Measurements from ENCODE around the gene KIAA1210. TPM values are rescaled to one million over a fixed set of nuclear protein-coding genes. Genes with fewer than 3 reads are reported as not detected.

Gene KIAA1210
- total and polyA plus RNA-seq, 12 donors: 0.04 to 0.17 (median 0.09) TPM; not detected in 7

GRCh38 chrX:119095936-119096335, 31.7 kb downstream of the KIAA1210 start:
- no peak overlapping the region for H3K4me3 ChIP-seq
- peaks cover 0 to 33% (median 0%) of the 10 kb centered on the region in 7 donors for H3K27me3 ChIP-seq
- no peak overlapping the region for H3K27ac ChIP-seq
- H3K4me1 ChIP-seq: no peaks in the 10 kb centered on the region
- TF ChIP-seq, protein P1, sequence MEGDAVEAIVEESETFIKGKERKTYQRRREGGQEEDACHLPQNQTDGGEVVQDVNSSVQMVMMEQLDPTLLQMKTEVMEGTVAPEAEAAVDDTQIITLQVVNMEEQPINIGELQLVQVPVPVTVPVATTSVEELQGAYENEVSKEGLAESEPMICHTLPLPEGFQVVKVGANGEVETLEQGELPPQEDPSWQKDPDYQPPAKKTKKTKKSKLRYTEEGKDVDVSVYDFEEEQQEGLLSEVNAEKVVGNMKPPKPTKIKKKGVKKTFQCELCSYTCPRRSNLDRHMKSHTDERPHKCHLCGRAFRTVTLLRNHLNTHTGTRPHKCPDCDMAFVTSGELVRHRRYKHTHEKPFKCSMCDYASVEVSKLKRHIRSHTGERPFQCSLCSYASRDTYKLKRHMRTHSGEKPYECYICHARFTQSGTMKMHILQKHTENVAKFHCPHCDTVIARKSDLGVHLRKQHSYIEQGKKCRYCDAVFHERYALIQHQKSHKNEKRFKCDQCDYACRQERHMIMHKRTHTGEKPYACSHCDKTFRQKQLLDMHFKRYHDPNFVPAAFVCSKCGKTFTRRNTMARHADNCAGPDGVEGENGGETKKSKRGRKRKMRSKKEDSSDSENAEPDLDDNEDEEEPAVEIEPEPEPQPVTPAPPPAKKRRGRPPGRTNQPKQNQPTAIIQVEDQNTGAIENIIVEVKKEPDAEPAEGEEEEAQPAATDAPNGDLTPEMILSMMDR (IDR thresholded peaks at IDR 0.05): no peak
- no peaks in the 10 kb centered on the region for H3K9me3 ChIP-seq
- ATAC-seq (no peak), DNase-seq (no peak)
- intact Hi-C loops (cut with DNase I): no loop called here
- no peaks in the 10 kb centered on the region for H3K36me3 ChIP-seq

- no peaks in the 10 kb centered on the region for H3K9me3 ChIP-seq
- intact Hi-C loops (cut with DNase I): no loop called here
- no peak overlapping the region for H3K27ac ChIP-seq
- H3K27me3 ChIP-seq: peaks cover 0 to 37% (median 0%) of the 10 kb centered on the region in 7 donors
- TF ChIP-seq, protein P1 (IDR thresholded peaks at IDR 0.05): no peak
- 82 to 86% methylated on average over 3 of the region's 3 CpGs for WGBS, 2 donors
- no peak overlapping the region for H3K4me3 ChIP-seq
- ATAC-seq (no peak), DNase-seq (no peak)
- H3K36me3 ChIP-seq: no peaks in the 10 kb centered on the region
- no peaks in the 10 kb centered on the region for H3K4me1 ChIP-seq
These were observed 32.8 kb downstream of the KIAA1210 start for GRCh38 chrX:119094819-119095218.

DNA sequence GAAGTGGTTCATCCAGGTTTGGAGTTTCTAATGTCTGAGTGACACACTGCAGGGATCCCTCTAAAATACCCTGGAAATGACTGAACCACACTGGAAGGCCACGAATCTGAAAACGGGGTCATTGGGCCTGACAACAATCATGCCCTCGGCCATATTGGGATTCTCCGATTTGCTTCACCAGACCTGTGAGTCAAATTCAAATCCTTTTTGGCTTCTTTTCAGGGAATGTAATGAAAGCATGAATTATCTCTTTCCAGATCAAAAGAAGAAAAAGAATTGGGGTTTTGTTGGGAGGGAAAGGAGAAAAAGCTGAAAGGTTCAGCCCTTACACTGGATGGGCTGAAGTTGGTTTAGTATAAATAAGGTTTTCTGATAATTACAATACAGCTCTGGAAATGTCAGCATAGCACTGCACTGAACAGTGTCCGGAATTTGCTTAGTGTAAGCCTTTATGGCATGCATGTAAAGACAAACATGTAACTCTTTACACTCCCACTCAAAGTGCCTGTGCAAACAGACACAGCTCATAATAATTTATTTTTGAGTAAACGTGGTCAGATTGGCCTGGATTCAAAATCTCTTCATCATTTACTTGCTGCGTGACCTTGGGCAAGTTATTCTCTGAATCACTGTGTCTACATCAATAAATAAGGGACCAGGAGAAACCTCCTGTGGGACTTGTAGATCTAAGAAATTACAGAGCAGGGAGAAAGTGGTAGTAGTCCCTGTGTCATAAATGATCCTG, 33.4 kb downstream of the KIAA1210 start:
- intact Hi-C loops (cut with DNase I): no loop called here

DNA sequence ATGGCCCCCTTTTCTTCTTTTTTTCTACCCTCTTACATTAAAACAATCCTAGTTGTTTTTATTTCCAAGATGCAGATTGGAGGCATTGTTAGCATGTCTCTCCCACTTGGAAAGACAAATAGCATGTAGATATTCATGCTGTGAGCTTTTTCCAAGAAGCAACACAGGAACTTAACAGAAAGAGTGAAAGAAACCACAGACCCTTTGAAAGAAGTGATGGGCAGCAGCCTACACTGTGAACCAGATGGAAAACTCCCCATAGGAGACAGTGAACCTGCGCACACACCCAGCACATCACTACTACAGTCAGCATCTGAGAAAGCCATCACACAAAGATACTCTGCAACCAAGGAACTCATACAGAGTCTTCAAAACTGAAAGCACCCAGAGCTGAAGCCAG, 37.0 kb downstream of the KIAA1210 start:
- Histone ChIP-seq H3K9me3 (no peaks in the 10 kb centered on the region), H3K36me3 (no peaks in the 10 kb centered on the region), H3K4me1 (no peaks in the 10 kb centered on the region), H3K4me3 (no peak overlapping the region), H3K27ac (no peak overlapping the region), H3K27me3 (peaks cover 0 to 26% (median 0%) of the 10 kb centered on the region in 7 donors)
- DNase-seq (no peak), ATAC-seq (no peak)
- 70 to 88% methylated on average over 1 of the region's 1 CpG for WGBS, 2 donors
- TF ChIP-seq, protein P1 (IDR thresholded peaks at IDR 0.05): no peak
- intact Hi-C loops (cut with DNase I): no loop called here

More for the DNA sequence above, 33.4 kb downstream of the KIAA1210 start:
- Histone ChIP-seq H3K4me1 (no peaks in the 10 kb centered on the region), H3K9me3 (no peaks in the 10 kb centered on the region), H3K27ac (no peak overlapping the region), H3K36me3 (no peaks in the 10 kb centered on the region), H3K4me3 (no peak overlapping the region), H3K27me3 (peaks cover 0 to 37% (median 0%) of the 10 kb centered on the region in 7 donors)
- TF ChIP-seq, protein P1 (IDR thresholded peaks at IDR 0.05): no peak
- 86 to 89% methylated on average over 7 of the region's 7 CpGs for WGBS, 2 donors
- ATAC-seq (no peak), DNase-seq (no peak)

Data from heart right ventricle (tissue), 16 donors.